ENCODE results near the gene SCARB2.

Gene SCARB2

GRCh38 chr4:76207549-76207948 is 6.1 kb downstream of the SCARB2 start:
- Mint-ChIP-seq H3K9me3 (no peaks in the 10 kb centered on the region), H3K36me3 (ENCODE audit: low read depth) (peaks cover 5% of the 10 kb centered on the region), H3K4me3 (no peak overlapping the region), H3K27me3 (ENCODE audit: low read depth, poor library complexity) (peaks cover 2% of the 10 kb centered on the region), H3K27ac (no peak overlapping the region), H3K4me1 (peaks cover 42% of the 10 kb centered on the region)
- DNase-seq = no peak
- no peak for TF ChIP-seq CTCF (IDR thresholded peaks at IDR 0.05)

- Mint-ChIP-seq H3K9me3 (no peaks in the 10 kb centered on the region), H3K4me3 (no peak overlapping the region), H3K36me3 (ENCODE audit: low read depth) (peaks cover 5% of the 10 kb centered on the region), H3K4me1 (peaks cover 30% of the 10 kb centered on the region), H3K27me3 (ENCODE audit: low read depth, poor library complexity) (no peaks in the 10 kb centered on the region), H3K27ac (no peak overlapping the region)
- no peak for TF ChIP-seq CTCF (IDR thresholded peaks at IDR 0.05)
- no peak for DNase-seq
These were observed 7.2 kb downstream of the SCARB2 start for GRCh38 chr4:76206222-76206942.

- no peak for TF ChIP-seq CTCF (IDR thresholded peaks at IDR 0.05)
- Mint-ChIP-seq H3K4me1 (peaks cover 26% of the 10 kb centered on the region), H3K27ac (no peak overlapping the region), H3K4me3 (no peak overlapping the region), H3K36me3 (ENCODE audit: low read depth) (peaks cover 6% of the 10 kb centered on the region), H3K27me3 (ENCODE audit: low read depth, poor library complexity) (no peaks in the 10 kb centered on the region), H3K9me3 (no peaks in the 10 kb centered on the region)
- DNase-seq = no peak
These were observed 8.1 kb downstream of the SCARB2 start for GRCh38 chr4:76205476-76205875.

- Mint-ChIP-seq H3K36me3 (ENCODE audit: low read depth) (peaks cover 5% of the 10 kb centered on the region), H3K9me3 (no peaks in the 10 kb centered on the region), H3K4me3 (no peak overlapping the region), H3K27me3 (ENCODE audit: low read depth, poor library complexity) (no peaks in the 10 kb centered on the region), H3K4me1 (peaks cover 29% of the 10 kb centered on the region), H3K27ac (no peak overlapping the region)
- no peak for TF ChIP-seq CTCF (IDR thresholded peaks at IDR 0.05)
- DNase-seq = no peak
These were observed 8.7 kb downstream of the SCARB2 start for GRCh38 chr4:76204936-76205335.

- Mint-ChIP-seq H3K27ac (no peak overlapping the region), H3K36me3 (ENCODE audit: low read depth) (peaks cover 7% of the 10 kb centered on the region), H3K27me3 (ENCODE audit: low read depth, poor library complexity) (no peaks in the 10 kb centered on the region), H3K4me3 (no peak overlapping the region), H3K4me1 (peaks cover 38% of the 10 kb centered on the region), H3K9me3 (no peaks in the 10 kb centered on the region)
- TF ChIP-seq CTCF (IDR thresholded peaks at IDR 0.05) = no peak
- no peak for DNase-seq
These were observed 10.1 kb downstream of the SCARB2 start for GRCh38 chr4:76203541-76203940.

- H3K27me3 Mint-ChIP-seq (ENCODE audit: low read depth, poor library complexity) = no peaks in the 10 kb centered on the region
- no peak overlapping the region for H3K27ac Mint-ChIP-seq
- H3K4me1 Mint-ChIP-seq = peaks cover 39% of the 10 kb centered on the region
- peaks cover 26% of the 10 kb centered on the region for H3K36me3 Mint-ChIP-seq (ENCODE audit: low read depth)
- H3K4me3 Mint-ChIP-seq = no peak overlapping the region
- H3K9me3 Mint-ChIP-seq = no peaks in the 10 kb centered on the region
- no peak for DNase-seq
- no peak for TF ChIP-seq CTCF (IDR thresholded peaks at IDR 0.05)
These were observed 12.3 kb downstream of the SCARB2 start for GRCh38 chr4:76201276-76201675.

All from nephron progenitor cell (in vitro differentiated cells).